HL-60 (cell line): ENCODE measurements around the gene KIZ.
A peak's percentile ranks its signal among the peaks of the same experiment; 100 is the strongest.

ENCODE experiments used
- DNase-seq, 2 experiments: peaks; one replicate each; pipeline ENCODE4 v3.0.0-alpha.2; 2010 to 2020; ENCODE audit warnings: low read depth in 1 of 2, low spot score in 1 of 2
- H3K27ac ChIP-seq: fragments of 250-450 bp; sonication (Bioruptor Pico); replicated peaks from 2 replicates; pipeline ENCODE4 v1.5.1; 2020; ENCODE audit warnings: mild to moderate bottlenecking, moderate library complexity
- H3K27me3 ChIP-seq: fragments of 250-450 bp; sonication (Bioruptor Pico); 2 replicates; pipeline ENCODE4 v1.5.1; 2021; ENCODE audit warnings: mild to moderate bottlenecking, moderate library complexity; ENCODE audit not compliant: insufficient read depth, poor library complexity, severe bottlenecking
- H3K4me3 ChIP-seq: replicated peaks from 2 replicates; pipeline ENCODE4 v1.5.1; 2011; ENCODE audit warnings: mild to moderate bottlenecking, control low read depth, low read length; ENCODE audit not compliant: insufficient read depth
- GABPA ChIP-seq: IDR thresholded peaks from 2 replicates; pipeline ENCODE4 v1.6.1; 2012; ENCODE audit warnings: low read depth
- POLR2AphosphoS5 ChIP-seq: IDR thresholded peaks from 2 replicates; pipeline ENCODE4 v1.6.1; 2012; ENCODE audit warnings: low read depth
- SPI1 ChIP-seq: IDR thresholded peaks from 2 replicates; pipeline ENCODE4 v1.6.1; 2012; ENCODE audit warnings: low read depth, mild to moderate bottlenecking, borderline replicate concordance
- TF ChIP-seq, protein P1 (sequence below): IDR thresholded peaks from 2 replicates; pipeline ENCODE4 v1.6.1; 2012; ENCODE audit warnings: low read depth; ENCODE audit not compliant: insufficient replicate concordance
- TF ChIP-seq, protein P2 (sequence below): IDR thresholded peaks from one replicate; pipeline ENCODE4 v1.5.1; 2011; ENCODE audit warnings: low read length, control low read depth, inconsistent platforms; ENCODE audit not compliant: insufficient read depth

The KIZ gene

DNA sequence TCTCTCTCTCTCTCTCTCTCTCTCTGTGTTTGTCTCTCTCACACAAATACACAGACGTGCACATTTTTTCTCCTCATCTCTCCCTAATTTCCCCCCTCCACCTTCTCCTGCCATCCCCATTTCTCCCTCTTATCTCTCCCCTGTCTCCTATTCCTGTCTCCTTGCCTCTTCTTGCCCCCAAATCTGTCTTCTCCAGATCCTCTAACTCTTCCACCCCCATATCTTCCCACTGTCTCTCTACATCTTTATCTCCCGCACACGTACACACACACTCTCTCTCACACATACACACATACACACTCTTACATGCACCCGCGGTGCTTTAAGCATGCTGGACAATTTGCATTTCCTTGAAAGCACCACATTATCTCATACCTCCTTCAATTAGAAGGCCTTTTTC is 15.9 kb downstream of the KIZ start:
- Histone ChIP-seq H3K27ac (no peak overlapping the region), H3K4me3 (no peak overlapping the region), H3K27me3 (no peaks in the 10 kb centered on the region)
- no peak for DNase-seq
- TF ChIP-seq SPI1 (no peak), POLR2AphosphoS5 (no peak), GABPA (no peak)
- TF ChIP-seq, protein P1, sequence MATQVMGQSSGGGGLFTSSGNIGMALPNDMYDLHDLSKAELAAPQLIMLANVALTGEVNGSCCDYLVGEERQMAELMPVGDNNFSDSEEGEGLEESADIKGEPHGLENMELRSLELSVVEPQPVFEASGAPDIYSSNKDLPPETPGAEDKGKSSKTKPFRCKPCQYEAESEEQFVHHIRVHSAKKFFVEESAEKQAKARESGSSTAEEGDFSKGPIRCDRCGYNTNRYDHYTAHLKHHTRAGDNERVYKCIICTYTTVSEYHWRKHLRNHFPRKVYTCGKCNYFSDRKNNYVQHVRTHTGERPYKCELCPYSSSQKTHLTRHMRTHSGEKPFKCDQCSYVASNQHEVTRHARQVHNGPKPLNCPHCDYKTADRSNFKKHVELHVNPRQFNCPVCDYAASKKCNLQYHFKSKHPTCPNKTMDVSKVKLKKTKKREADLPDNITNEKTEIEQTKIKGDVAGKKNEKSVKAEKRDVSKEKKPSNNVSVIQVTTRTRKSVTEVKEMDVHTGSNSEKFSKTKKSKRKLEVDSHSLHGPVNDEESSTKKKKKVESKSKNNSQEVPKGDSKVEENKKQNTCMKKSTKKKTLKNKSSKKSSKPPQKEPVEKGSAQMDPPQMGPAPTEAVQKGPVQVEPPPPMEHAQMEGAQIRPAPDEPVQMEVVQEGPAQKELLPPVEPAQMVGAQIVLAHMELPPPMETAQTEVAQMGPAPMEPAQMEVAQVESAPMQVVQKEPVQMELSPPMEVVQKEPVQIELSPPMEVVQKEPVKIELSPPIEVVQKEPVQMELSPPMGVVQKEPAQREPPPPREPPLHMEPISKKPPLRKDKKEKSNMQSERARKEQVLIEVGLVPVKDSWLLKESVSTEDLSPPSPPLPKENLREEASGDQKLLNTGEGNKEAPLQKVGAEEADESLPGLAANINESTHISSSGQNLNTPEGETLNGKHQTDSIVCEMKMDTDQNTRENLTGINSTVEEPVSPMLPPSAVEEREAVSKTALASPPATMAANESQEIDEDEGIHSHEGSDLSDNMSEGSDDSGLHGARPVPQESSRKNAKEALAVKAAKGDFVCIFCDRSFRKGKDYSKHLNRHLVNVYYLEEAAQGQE: no peak
- TF ChIP-seq, protein P2, sequence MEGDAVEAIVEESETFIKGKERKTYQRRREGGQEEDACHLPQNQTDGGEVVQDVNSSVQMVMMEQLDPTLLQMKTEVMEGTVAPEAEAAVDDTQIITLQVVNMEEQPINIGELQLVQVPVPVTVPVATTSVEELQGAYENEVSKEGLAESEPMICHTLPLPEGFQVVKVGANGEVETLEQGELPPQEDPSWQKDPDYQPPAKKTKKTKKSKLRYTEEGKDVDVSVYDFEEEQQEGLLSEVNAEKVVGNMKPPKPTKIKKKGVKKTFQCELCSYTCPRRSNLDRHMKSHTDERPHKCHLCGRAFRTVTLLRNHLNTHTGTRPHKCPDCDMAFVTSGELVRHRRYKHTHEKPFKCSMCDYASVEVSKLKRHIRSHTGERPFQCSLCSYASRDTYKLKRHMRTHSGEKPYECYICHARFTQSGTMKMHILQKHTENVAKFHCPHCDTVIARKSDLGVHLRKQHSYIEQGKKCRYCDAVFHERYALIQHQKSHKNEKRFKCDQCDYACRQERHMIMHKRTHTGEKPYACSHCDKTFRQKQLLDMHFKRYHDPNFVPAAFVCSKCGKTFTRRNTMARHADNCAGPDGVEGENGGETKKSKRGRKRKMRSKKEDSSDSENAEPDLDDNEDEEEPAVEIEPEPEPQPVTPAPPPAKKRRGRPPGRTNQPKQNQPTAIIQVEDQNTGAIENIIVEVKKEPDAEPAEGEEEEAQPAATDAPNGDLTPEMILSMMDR: no peak

DNA sequence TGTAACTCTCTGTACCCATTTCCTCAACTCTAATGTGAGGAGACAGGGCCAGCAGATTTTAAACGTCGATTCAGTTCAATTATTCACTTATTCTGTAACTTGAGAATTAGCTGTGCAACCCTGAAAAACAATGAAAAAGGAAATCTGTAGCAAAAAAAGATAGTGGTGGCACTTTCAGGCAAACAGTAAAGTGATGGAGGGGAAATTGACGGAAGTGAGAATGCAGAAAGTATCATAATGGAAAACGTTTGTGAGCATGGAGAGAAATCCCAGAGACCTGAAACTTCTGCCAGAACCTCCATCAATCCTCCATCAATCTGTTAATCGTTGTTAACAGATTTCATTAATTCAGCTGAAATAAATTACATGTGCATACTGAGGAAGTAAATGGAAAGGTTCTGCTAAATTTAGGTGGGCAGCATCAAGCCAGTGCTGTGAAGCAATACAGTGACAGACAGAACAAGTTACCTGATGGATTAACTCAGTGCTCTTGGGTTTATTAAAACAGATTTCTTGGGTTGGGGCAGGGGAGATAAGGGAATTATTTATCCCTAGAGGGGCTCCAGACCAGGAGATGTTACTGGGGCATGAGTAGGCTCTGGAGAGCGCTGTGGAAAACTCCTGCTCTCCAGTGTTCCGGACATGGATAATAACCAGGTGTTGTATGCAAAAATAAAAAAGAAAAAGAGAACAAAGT is 17.5 kb downstream of the KIZ start:
- no peak for DNase-seq
- TF ChIP-seq GABPA: no peak
- TF ChIP-seq, protein P1: no peak
- TF ChIP-seq SPI1: no peak
- Histone ChIP-seq H3K27me3 (no peaks in the 10 kb centered on the region), H3K27ac (no peak overlapping the region), H3K4me3 (no peak overlapping the region)

DNA sequence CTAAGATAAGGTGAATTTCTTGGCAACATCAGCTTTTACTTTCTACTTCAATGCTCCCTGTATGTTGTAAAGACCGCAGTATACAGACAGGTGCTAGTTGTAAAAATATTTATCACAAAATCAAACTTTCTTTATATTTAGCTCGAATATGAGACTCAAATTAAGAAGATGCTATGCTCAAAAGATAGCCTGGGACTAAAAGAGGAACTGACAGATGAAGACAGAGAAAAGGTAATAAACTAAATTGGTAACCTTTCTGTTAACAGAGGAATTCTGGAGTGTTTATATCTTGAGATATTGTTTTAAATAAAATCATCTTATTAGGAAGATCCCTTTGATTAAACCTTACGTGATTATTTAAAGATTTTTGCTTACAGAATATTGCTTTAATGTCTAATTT is 19.5 kb downstream of the KIZ start:
- H3K4me3 ChIP-seq: no peak overlapping the region
- H3K27me3 ChIP-seq: no peaks in the 10 kb centered on the region
- DNase-seq: no peak
- H3K27ac ChIP-seq: no peak overlapping the region
- TF ChIP-seq SPI1: peak; percentile 75
- TF ChIP-seq, protein P1: no peak

DNA sequence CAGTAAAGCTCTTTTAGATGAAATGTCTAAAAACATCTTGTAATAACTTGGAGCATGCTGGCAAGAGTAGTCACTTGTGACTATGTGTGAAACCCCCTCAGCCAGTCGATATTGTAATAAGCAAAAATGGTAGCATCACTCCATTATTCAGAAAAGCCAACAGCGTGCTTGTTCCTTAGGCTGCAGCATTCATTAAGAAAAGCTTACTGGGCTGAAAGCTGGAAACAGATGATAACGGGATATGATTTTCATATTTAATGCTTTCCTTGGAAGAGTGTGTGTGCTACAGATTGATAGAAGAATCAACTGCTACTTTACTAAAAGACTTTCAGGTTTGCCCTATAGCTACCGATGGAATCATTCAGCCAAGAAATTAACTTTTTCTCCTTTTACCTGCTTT is 20.3 kb downstream of the KIZ start:
- TF ChIP-seq, protein P2: no peak
- TF ChIP-seq, protein P1: no peak
- TF ChIP-seq SPI1 (no peak), GABPA (no peak), POLR2AphosphoS5 (no peak)
- Histone ChIP-seq H3K4me3 (no peak overlapping the region), H3K27ac (no peak overlapping the region), H3K27me3 (no peaks in the 10 kb centered on the region)
- no peak for DNase-seq
